ENCODE measurements around the gene URM1. TPM values are rescaled to one million over a fixed set of nuclear protein-coding genes. Genes with fewer than 3 reads are reported as not detected.
A peak's percentile ranks its signal among the peaks of the same experiment; 100 is the strongest.

The URM1 gene
- polyA plus RNA-seq, 2 of the 4 experiments (the other 2 are of a cell fraction): 43.6 to 50.6 TPM

GRCh38 chr9:128323212-128323730 lies 47.9 kb upstream of the URM1 start:
- ChIA-PET POLR2A (no interaction called here), CTCF (interaction anchor here (1.8 to 3.6 kb wide), 4 partner anchors 10 to 28 kb away, joined by 4 to 19 read pairs (median 6); no protein-coding TSS in a partner anchor)
- peaks cover 20% of the 10 kb centered on the region for H3K4me1 ChIP-seq
- no peak for ATAC-seq
- peak overlapping the region; percentile 97 to 99 for H3K27ac ChIP-seq
- 24% methylated on average over 16 of the region's 16 CpGs for WGBS (ENCODE audit: missing lambda C conversion rate)
- DNase-seq (ENCODE audit: low read depth in 1 of 2, low spot score in 1 of 2): no peak
- TF ChIP-seq ZSCAN20 (CRISPR knock-in tag; IDR thresholded peaks at IDR 0.05) (no peak), RAD21 (conservative IDR thresholded peaks at IDR 0.05 in 1 of 2, IDR thresholded peaks at IDR 0.05 in 1 of 2) (no peak), NPAS2 (CRISPR knock-in tag; IDR thresholded peaks at IDR 0.05; ENCODE audit: borderline replicate concordance) (no peak), RNF2 (IDR thresholded peaks at IDR 0.05; ENCODE audit: borderline replicate concordance, low read depth) (no peak), JUN (IDR thresholded peaks at IDR 0.05) (no peak), HOXB5 (CRISPR knock-in tag; IDR thresholded peaks at IDR 0.05) (no peak), PBX3 (IDR thresholded peaks at IDR 0.05) (no peak), CHD4 (IDR thresholded peaks at IDR 0.05; ENCODE audit: borderline replicate concordance) (no peak), FOSL2 (IDR thresholded peaks at IDR 0.05) (no peak), FOSL2 (CRISPR knock-in tag; IDR thresholded peaks at IDR 0.05) (no peak), RFX5 (IDR thresholded peaks at IDR 0.05) (no peak), GATA3 (IDR thresholded peaks at IDR 0.05; ENCODE audit: borderline replicate concordance) (no peak), BHLHE40 (IDR thresholded peaks at IDR 0.05; ENCODE audit: low read depth, low read length) (no peak), HOXA7 (CRISPR knock-in tag; IDR thresholded peaks at IDR 0.05) (no peak)
- TF ChIP-seq, protein P1, sequence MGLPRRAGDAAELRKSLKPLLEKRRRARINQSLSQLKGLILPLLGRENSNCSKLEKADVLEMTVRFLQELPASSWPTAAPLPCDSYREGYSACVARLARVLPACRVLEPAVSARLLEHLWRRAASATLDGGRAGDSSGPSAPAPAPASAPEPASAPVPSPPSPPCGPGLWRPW (IDR thresholded peaks at IDR 0.05): no peak
- TF ChIP-seq, protein P2, sequence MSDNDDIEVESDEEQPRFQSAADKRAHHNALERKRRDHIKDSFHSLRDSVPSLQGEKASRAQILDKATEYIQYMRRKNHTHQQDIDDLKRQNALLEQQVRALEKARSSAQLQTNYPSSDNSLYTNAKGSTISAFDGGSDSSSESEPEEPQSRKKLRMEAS (IDR thresholded peaks at IDR 0.05): no peak
- no peaks in the 10 kb centered on the region for H3K9me3 ChIP-seq
- H3K4me3 ChIP-seq: peak overlapping the region; percentile 74
- H3K4me2 ChIP-seq: peak overlapping the region; percentile 95
- no peak for FAIRE-seq

- Histone ChIP-seq H3K27ac (peak overlapping the region in 1 of 2 experiments; percentile 97; a peak in 3 of 6 replicates), H3K4me1 (peaks cover 22% of the 10 kb centered on the region), H3K9me3 (no peaks in the 10 kb centered on the region), H3K4me2 (peak overlapping the region; percentile 95), H3K4me3 (peak overlapping the region; percentile 74)
- WGBS (ENCODE audit: missing lambda C conversion rate): 83% methylated on average over 11 of the region's 12 CpGs
- TF ChIP-seq JUNB (IDR thresholded peaks at IDR 0.05) (no peak), JUN (IDR thresholded peaks at IDR 0.05) (no peak), RAD21 (conservative IDR thresholded peaks at IDR 0.05 in 1 of 2, IDR thresholded peaks at IDR 0.05 in 1 of 2) (no peak), CBX8 (IDR thresholded peaks at IDR 0.05) (no peak), HOXB5 (CRISPR knock-in tag; IDR thresholded peaks at IDR 0.05) (no peak), BHLHE40 (IDR thresholded peaks at IDR 0.05; ENCODE audit: low read depth, low read length) (no peak), CHD4 (IDR thresholded peaks at IDR 0.05; ENCODE audit: borderline replicate concordance) (no peak), HDAC2 (IDR thresholded peaks at IDR 0.05) (no peak), ESRRA (IDR thresholded peaks at IDR 0.05; ENCODE audit: borderline replicate concordance, low read length) (no peak), POLR2A (IDR thresholded peaks at IDR 0.05; ENCODE audit: low read length) (no peak), MAZ (IDR thresholded peaks at IDR 0.05; ENCODE audit: borderline replicate concordance, low read depth, low read length) (no peak), KDM5A (IDR thresholded peaks at IDR 0.05) (no peak), CBX2 (IDR thresholded peaks at IDR 0.05; ENCODE audit: borderline replicate concordance, low read depth) (no peak), FOSL2 (IDR thresholded peaks at IDR 0.05) (no peak), FOSL2 (CRISPR knock-in tag; IDR thresholded peaks at IDR 0.05) (no peak)
- TF ChIP-seq, protein P3, sequence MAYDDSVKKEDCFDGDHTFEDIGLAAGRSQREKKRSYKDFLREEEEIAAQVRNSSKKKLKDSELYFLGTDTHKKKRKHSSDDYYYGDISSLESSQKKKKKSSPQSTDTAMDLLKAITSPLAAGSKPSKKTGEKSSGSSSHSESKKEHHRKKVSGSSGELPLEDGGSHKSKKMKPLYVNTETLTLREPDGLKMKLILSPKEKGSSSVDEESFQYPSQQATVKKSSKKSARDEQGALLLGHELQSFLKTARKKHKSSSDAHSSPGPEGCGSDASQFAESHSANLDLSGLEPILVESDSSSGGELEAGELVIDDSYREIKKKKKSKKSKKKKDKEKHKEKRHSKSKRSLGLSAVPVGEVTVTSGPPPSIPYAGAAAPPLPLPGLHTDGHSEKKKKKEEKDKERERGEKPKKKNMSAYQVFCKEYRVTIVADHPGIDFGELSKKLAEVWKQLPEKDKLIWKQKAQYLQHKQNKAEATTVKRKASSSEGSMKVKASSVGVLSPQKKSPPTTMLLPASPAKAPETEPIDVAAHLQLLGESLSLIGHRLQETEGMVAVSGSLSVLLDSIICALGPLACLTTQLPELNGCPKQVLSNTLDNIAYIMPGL (CRISPR knock-in tag; IDR thresholded peaks at IDR 0.05; ENCODE audit: borderline replicate concordance): no peak
- DNase-seq (ENCODE audit: low read depth in 1 of 2, low spot score in 1 of 2) (no peak), FAIRE-seq (no peak), ATAC-seq (no peak)
- CTCF ChIA-PET: interaction anchor here (1.0 to 3.6 kb wide), 5 partner anchors 9 to 28 kb away, joined by 3 to 19 read pairs (median 6); no protein-coding TSS in a partner anchor
- POLR2A ChIA-PET: no interaction called here
Measured at GRCh38 chr9:128323791-128324190, 47.4 kb upstream of the URM1 start.

Measured in A549 (cell line).